Hematopoietic multipotent progenitor cell treated with erythropoietin and hydrocortisone succinate and interleukin-3 and kit ligand, for 6 days (in vitro differentiated cells): ENCODE results near the gene OR56A3.
"Not testable (repeated sequence)": the region's sequence is repeated elsewhere in the genome, so short reads cannot be mapped to it uniquely, and the experiment has no call there.

Source experiments
- DNase-seq: peaks from one replicate; pipeline ENCODE4 v3.0.0-alpha.2; 2015

OR56A3 gene

DNA sequence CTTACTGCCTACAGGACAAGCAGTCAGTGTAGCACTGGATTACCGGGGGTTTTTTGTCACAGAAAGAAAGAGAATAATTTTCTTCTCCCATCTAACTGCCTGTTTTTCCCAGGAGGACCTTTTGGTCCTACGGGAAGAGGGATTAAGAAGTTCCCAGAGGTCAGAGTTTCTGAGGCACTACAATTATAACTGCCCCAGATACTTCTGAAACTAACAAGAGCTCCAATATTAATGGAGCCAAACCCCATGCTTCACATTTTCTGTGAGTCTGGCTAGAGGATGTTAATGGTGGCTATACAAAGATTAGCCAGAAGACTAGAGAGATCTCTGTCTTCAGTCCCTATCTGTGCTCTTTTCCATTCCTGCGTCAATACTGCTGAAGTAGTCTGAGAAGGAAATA, at the start of gene OR56A3:
TSS of gene OR56A3 (plus strand) at position 301 of the 400 bp plus-strand sequence. CDS start 5,096 bp downstream, outside the sequence.
- no peak for DNase-seq

DNA sequence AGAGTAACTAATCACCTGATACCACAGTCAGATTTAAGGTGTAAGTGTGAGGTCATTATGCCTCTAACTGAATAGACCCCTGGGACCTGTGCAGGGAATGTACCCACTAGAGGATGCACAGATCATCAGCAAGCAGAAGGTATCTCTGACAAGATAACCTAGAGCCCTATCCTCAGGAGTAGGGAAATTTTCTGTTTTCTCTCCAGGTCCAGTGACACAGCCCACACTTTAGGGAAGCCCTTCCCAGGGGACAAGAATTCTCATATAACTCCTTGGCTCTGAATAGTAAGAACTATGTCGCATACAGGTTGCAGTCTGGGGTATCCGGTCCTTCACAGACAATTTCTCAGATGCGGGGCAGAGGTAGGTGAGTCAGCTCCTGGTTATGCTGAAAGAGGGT, 49.1 kb upstream of the OR56A3 start, which contains the start of gene OR52E5:
TSS of gene OR52E5 (plus strand) at position 301 of the 400 bp plus-strand sequence. CDS start 7,569 bp downstream, outside the sequence.
- no peak for DNase-seq

DNA sequence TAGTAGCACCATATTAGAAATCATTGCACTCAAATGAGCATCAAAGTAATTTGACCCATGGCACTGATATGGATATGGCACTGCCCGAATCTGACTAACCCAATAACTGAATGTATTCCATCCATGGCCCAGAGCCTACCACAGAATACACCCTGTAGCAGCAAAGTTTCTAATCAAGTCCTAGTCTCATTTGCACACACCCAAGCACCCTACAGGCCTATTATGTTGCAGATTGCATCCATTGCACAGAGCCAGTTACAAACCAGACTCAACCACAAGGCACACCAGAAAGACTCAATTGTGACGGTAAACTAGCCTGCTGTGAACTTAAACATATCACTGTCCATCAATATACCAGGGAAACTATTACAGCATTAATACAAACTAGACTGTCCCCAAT, 42.5 kb upstream of the OR56A3 start:
- DNase-seq, result no peak

GRCh38 chr11:5910540-5910939, 31.5 kb upstream of the OR56A3 start:
- no peak for DNase-seq

DNA sequence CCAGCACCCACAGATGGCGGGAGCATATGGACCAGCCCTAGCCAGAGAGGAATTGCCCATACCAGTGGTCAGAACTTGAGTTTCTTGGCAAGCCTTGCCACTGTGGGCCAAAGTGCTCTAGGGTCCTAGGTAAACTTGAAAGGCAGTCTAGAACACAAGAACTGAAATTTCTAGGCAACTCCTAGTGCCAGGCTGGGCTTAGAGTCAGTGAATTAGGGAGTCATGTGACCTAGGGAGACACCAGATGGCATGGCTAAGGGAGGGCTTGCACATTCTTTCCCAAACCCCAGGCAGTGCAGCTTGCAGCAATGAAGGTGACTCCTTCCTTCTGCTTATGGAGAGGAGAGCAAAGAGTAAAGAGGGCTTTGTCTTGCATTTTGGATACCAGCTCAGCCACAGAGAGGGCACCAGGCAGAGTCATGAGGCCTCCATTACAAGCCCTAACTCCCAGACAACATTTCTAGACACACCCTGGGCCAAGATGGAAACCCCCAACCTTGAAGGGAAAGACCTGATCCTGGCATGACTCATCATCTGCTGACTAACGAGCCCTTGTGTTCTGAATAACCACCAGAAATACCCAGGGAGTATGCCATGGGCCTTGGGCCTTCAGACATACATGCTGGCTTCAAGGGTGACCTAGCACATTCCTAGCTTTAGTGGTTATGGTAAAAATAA, 19.2 kb upstream of the OR56A3 start:
- peak; percentile 10 for DNase-seq

- no peak for DNase-seq
These were observed 18.6 kb upstream of the OR56A3 start for GRCh38 chr11:5923427-5923776.

GRCh38 chr11:5923794-5924193, 18.3 kb upstream of the OR56A3 start:
- no peak for DNase-seq

- no peak for DNase-seq
These were observed 13.8 kb upstream of the OR56A3 start for GRCh38 chr11:5928271-5928670.

DNA sequence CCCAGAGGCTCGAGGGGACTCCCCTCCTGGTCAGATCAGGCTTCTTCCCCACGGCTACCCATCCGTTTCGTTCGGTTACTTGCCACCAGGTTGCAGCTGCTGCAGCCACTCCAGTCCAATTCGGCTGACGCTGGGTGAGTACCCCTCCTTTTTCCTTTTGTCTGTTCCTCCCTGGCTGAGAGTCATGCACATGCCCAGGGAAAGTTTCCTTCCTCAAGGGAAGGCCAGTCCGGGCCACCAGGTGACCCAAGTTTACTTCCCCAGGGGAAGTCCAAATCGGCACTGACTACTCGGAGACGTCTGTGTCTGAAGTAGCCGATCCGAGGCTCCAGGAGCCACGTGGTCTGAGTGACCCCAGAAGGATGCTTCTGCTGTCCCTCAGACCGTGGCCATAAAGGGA, 13.2 kb upstream of the OR56A3 start:
- DNase-seq, result no peak

DNA sequence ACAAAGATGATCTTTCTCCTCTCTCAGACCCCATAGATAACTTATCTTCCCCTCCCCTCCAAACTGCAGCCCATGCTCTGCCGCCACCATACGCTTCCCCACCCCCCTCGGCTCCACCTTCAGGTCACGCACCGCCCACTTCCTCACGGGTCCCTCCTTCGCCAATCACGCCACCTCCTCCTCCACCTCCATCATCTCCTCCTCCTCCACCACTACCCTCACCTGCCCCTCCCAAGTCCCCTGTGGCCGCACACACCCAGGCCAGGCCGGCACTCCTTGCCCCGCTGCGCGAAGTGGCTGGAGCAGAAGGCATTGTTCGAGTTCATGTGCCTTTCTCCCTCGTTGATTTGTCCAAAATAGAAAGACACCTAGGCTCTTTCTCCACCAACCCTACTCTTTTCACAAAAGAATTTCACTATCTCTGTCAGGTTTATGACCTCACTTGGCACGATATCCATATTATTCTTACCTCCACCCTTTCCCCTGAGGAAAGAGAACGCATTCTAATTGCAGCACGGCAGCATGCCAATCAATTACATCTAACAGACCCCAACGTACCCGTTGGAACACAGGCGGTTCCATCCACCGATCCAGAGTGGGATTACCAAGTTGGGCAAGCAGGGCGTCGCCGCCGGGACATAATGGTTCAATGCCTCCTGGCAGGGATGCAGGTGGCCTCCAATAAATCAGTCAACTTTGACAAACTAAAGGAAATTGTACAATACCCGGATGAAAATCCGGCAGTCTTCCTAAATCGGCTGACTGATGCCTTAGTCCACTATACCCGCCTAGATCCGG, 12.3 kb upstream of the OR56A3 start:
- DNase-seq, result no peak

DNA sequence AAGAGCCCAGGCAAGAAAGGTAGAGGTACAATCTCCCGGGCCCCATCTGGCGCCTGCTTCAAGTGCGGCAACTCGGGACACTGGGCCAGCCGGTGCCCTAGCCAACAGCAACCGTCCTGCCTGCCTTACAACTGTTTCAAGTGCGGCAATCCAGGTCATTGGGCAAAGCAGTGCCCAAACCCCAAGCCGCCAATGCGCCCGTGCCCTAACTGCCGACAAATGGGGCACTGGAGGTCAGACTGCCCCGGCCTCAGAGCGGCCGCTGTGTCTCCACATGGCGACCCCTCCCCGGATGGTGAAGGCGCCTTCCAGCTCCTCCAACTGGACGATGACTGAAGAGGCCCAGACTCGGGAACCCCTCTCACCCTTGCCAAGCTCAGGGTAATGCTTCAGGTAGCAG, 11.4 kb upstream of the OR56A3 start:
- DNase-seq, result no peak

DNA sequence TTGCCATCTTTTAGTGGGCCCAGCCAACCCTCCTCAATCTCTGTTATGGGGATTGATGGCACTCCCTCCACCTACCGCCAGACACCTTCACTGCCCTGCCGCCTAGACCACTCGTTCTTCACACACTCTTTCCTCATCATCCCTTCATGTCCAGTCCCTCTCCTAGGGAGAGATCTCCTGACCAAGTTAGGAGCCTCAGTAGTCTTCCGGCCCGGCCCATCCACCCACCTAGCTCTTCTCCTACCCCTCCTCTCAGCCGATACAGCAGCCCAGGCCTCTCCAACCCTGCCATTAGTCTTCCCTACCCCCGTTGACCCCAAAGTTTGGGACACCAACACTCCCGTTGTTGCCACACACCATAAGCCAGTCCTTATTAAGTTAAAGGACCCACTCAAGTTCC, 11.0 kb upstream of the OR56A3 start:
- no peak for DNase-seq

DNA sequence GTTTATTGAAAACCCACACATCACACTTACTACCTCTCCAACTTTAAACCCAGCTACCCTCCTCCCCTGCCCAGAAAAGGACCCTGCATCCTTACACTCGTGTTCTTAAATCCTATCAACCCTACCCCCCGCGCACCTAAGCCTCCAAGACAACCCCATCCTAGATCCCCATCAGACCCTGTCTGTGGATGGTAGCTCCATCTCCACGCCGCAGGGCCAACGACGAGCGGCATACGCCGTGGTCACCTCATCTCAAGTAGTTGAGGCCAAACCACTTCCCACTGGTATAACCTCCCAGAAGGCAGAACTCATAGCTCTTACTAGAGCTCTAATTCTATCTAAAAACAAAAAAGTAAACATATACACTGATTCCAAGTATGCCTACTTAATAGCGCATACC, 9.4 kb upstream of the OR56A3 start:
- DNase-seq, result no peak

DNA sequence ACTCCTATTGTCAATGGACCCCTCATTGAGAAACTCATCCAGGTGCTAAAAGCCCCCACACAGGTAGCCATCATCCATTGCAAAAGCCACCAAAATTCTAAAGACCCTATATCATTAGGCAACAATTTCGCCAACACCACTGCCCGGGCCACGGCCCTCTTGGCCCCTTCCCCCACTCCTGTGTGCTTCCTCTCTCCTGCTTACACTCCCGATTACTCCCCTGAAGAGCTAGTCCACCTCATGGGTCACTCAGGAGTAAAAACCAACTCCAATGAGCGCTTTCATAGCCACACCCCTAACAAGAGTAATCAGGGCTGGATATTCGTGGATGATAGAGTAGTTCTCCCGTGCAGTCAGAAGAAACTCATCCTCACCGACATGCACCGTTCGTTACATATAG, 8.9 kb upstream of the OR56A3 start:
- no peak for DNase-seq

GRCh38 chr11:5937868-5938602, 4.0 kb upstream of the OR56A3 start:
- DNase-seq, result no peak

- no peak for DNase-seq
These were observed 3.5 kb upstream of the OR56A3 start for GRCh38 chr11:5938603-5938965.

DNA sequence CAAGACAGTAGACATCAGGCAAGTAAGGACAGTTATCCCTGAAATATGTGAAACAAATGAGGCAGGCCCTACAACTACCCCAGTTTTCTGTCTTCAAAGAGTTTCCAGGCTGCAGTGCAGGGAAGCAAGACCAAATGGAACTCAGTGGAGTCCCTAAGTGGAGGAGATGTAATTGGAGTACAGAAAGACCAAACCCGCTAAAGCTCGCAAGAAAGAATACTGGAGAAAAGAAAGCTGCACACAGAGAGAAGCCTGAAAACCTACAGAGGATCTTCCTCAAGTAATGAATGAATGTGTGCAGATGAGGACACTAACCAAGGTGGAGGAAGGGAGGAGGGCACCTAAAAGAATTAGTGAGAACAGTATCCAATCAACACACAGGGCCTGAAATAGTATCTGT, 1.3 kb upstream of the OR56A3 start:
- DNase-seq, result no peak

DNA sequence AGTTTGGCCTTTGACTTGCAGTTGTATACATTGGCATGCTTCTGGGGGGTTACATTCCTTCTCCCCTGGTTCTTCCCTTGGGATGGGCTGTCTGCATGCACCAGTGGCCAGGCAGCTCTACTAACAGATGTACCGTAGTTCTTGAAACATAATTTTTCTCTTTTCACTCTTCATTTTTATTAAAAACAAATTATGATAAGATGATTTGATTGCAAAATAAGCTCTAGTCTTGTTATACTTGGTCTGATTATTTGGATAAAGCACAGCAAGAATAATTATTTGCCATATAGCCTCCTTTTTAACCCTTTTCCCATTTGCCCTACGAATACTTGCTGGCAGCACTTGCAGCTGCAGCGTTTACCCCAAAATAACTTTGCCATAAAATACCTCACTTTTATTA, 13.5 kb downstream of the OR56A3 start:
- no peak for DNase-seq

DNA sequence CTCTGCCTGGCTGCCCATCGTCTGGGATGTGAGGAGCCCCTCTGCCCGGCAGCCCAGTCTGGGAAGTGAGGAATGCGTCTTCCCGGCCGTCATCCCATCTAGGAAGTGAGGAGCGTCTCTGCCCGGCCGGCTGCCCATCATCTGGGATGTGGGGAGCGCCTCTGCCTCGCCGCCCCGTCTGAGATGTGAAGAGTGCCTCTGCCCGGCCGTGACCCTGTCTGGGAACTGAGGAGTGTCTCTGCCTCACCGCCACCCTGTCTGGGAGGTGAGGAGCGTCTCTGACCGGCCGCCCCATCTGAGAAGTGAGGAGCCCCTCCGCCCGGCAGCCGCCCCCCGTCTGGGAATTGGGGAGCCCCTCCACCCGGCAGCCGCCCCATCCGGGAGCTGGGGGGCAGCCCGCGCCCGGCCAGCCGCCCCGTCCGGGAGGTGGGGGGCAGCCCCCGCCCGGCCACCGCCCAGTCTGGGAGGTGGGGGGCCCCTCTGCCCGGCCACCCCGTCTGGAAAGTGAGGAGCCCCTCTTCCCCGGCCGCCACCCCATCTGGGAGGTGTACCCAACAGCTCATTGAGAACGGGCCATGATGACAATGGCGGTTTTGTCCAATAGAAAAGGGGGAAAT, 18.8 kb downstream of the OR56A3 start:
- not testable (repeated sequence) for DNase-seq

DNA sequence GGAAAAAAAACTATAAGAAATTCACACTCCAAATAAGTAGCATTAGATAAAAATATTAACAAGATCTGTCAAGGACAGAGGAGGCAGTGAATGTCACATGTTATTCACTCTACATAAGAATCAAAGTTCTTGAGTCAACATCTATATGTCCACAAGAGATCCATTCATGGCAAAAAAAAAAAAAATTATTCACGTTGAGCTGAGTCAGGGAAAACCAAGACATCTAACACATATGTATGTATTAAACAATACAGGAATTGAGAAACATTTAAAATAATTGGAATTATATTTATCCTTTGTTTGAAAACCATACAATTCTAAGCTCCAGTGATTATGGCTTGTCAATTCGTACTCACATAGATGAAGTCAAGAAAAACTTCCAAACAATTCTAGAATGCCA, 24.9 kb downstream of the OR56A3 start:
- no peak for DNase-seq

GRCh38 chr11:5967708-5968107, 25.7 kb downstream of the OR56A3 start:
- DNase-seq, result no peak

- no peak for DNase-seq
These were observed 26.3 kb downstream of the OR56A3 start, which contains the start of gene OR56A5 for GRCh38 chr11:5968394-5968793. Gene OR56A5 (minus strand): TSS chr11:5968494. CDS start chr11:5968494, 0 bp downstream.

- no peak for DNase-seq
These were observed 31.5 kb downstream of the OR56A3 start for GRCh38 chr11:5973530-5973929.
